Measurements from ENCODE around the gene MACROH2A2.
"Not testable (repeated sequence)": the region's sequence is repeated elsewhere in the genome, so short reads cannot be mapped to it uniquely, and the experiment has no call there.

MACROH2A2 gene

GRCh38 chr10:70034232-70034631 lies 18.4 kb upstream of the MACROH2A2 start:
- Histone ChIP-seq H3K4me2 (no peak overlapping the region), H3K4me1 (ENCODE audit: low read depth, poor library complexity, severe bottlenecking) (no peaks in the 10 kb centered on the region), H2AFZ (ENCODE audit: low read depth) (no peak overlapping the region), H3K27ac (no peak overlapping the region), H3K27me3 (ENCODE audit: insufficient read depth, low read depth) (no peaks in the 10 kb centered on the region), H3K9ac (no peak overlapping the region), H3K36me3 (ENCODE audit: insufficient read depth) (no peaks in the 10 kb centered on the region), H3K4me3 (IDR thresholded peaks at IDR 0.05; ENCODE audit: insufficient read depth, low read depth, low read length) (no peak overlapping the region), H3K79me2 (ENCODE audit: insufficient read depth, low read depth) (no peaks in the 10 kb centered on the region), H4K20me1 (ENCODE audit: insufficient read depth) (no peaks in the 10 kb centered on the region)
- TF ChIP-seq CTCF (conservative IDR thresholded peaks at IDR 0.05; ENCODE audit: low read depth, low read length) = no peak

DNA sequence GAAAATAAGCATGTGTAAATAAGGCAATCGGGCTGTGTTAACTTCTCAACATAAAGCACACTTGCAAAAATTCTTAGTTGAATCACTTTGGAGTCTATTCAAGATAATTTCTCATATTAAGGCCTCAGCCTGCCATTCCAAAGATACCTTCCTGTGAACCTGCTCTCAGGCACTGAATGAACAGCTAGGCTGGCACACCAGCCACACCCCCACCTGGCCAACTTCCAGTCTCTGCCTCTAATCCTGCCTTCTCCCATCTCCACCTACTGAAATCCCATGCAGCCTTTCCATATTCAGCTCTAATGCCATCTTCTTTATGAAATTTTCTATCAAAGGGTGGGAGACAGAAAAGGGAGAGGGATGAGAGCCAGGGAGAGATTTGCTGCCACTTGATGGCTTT lies 17.1 kb upstream of the MACROH2A2 start:
- Histone ChIP-seq H3K4me1 (ENCODE audit: low read depth, poor library complexity, severe bottlenecking) (no peaks in the 10 kb centered on the region), H3K4me2 (no peak overlapping the region), H3K27me3 (ENCODE audit: insufficient read depth, low read depth) (no peaks in the 10 kb centered on the region), H3K36me3 (ENCODE audit: insufficient read depth) (no peaks in the 10 kb centered on the region), H3K79me2 (ENCODE audit: insufficient read depth, low read depth) (no peaks in the 10 kb centered on the region), H2AFZ (ENCODE audit: low read depth) (no peak overlapping the region), H3K27ac (no peak overlapping the region), H3K9ac (no peak overlapping the region), H3K4me3 (IDR thresholded peaks at IDR 0.05; ENCODE audit: insufficient read depth, low read depth, low read length) (no peak overlapping the region), H4K20me1 (ENCODE audit: insufficient read depth) (no peaks in the 10 kb centered on the region)
- no peak for TF ChIP-seq CTCF (conservative IDR thresholded peaks at IDR 0.05; ENCODE audit: low read depth, low read length)

DNA sequence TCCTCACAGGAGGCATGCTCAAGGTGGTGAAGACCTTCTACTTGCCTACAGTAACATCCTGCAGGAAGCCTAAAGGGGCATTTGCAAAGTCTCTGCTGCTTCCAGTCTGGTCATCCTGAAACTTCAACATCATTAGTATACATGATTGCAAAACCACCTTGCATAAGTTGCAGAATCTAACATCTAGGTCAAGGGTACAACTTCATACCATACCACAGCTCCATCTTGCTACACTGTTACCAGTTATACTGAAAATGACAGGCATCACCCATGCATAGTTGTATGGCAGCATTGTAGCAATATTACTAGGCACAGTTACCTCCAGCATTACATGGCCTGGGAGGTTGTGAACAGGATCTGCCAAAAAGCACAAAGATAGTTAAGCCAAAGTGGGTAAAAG lies 13.7 kb upstream of the MACROH2A2 start:
- TF ChIP-seq CTCF (conservative IDR thresholded peaks at IDR 0.05; ENCODE audit: low read depth, low read length) = no peak

DNA sequence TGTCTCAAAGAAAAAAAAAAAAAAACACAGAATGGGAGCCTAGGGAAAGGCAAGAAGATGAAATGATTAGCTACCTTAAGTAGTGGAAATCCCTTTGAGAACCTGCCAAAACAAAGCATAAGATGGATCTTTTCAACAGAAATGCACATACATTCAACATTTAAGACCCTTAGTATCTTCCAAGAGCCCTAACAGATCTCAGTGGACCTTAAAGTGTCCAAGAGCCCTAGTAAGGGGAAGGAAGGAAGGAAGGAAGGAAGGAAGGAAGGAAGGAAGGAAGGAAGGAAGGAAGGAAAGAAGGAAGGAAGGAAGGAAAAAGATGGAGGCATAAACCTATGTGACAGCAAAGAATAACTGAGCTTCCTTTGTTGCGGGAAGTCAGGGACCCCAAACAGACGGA lies 11.6 kb upstream of the MACROH2A2 start:
- H3K79me2 ChIP-seq (ENCODE audit: insufficient read depth, low read depth) = no peaks in the 10 kb centered on the region
- no peak overlapping the region for H3K27ac ChIP-seq
- TF ChIP-seq CTCF (conservative IDR thresholded peaks at IDR 0.05; ENCODE audit: low read depth, low read length) = no peak
- H3K4me1 ChIP-seq (ENCODE audit: low read depth, poor library complexity, severe bottlenecking) = no peaks in the 10 kb centered on the region
- H3K4me3 ChIP-seq (IDR thresholded peaks at IDR 0.05; ENCODE audit: insufficient read depth, low read depth, low read length) = no peak overlapping the region
- H3K36me3 ChIP-seq (ENCODE audit: insufficient read depth) = no peaks in the 10 kb centered on the region
- H2AFZ ChIP-seq (ENCODE audit: low read depth) = no peak overlapping the region
- no peak overlapping the region for H3K4me2 ChIP-seq
- no peaks in the 10 kb centered on the region for H3K27me3 ChIP-seq (ENCODE audit: insufficient read depth, low read depth)
- H4K20me1 ChIP-seq (ENCODE audit: insufficient read depth) = no peaks in the 10 kb centered on the region
- H3K9ac ChIP-seq = no peak overlapping the region

More for the DNA sequence above, 13.7 kb upstream of the MACROH2A2 start:
- H3K4me1 ChIP-seq (ENCODE audit: low read depth, poor library complexity, severe bottlenecking) = no peaks in the 10 kb centered on the region
- H3K4me3 ChIP-seq (IDR thresholded peaks at IDR 0.05; ENCODE audit: insufficient read depth, low read depth, low read length) = no peak overlapping the region
- no peaks in the 10 kb centered on the region for H3K79me2 ChIP-seq (ENCODE audit: insufficient read depth, low read depth)
- no peaks in the 10 kb centered on the region for H3K36me3 ChIP-seq (ENCODE audit: insufficient read depth)
- H4K20me1 ChIP-seq (ENCODE audit: insufficient read depth) = no peaks in the 10 kb centered on the region
- no peak overlapping the region for H3K27ac ChIP-seq
- H3K9ac ChIP-seq = no peak overlapping the region
- H3K27me3 ChIP-seq (ENCODE audit: insufficient read depth, low read depth) = no peaks in the 10 kb centered on the region
- H2AFZ ChIP-seq (ENCODE audit: low read depth) = no peak overlapping the region
- H3K4me2 ChIP-seq = no peak overlapping the region

DNA sequence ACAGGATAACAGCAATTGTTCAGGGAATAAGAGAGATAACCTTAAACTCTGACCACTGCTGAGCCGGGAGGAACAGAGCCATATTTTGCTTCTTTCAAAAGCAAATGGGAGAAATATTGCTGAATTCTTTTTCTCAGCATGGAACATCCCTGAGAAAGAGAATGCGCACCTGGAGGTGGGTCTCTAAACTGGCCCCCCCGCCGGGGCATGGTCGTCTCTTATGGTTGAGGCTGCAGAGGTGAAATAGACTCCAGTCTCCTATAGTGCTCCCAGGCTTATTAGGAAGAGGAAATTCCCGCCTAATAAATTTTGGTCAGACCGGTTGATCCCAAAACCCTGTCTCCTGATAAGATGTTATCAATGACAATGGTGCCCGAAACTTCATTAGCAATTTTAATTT lies 10.9 kb upstream of the MACROH2A2 start:
- not testable (repeated sequence) for H3K27me3 ChIP-seq (ENCODE audit: insufficient read depth, low read depth); H3K4me2 ChIP-seq; H3K4me3 ChIP-seq (IDR thresholded peaks at IDR 0.05; ENCODE audit: insufficient read depth, low read depth, low read length); H2AFZ ChIP-seq (ENCODE audit: low read depth); H3K4me1 ChIP-seq (ENCODE audit: low read depth, poor library complexity, severe bottlenecking); H3K27ac ChIP-seq; H3K9ac ChIP-seq; H3K79me2 ChIP-seq (ENCODE audit: insufficient read depth, low read depth); H4K20me1 ChIP-seq (ENCODE audit: insufficient read depth); H3K36me3 ChIP-seq (ENCODE audit: insufficient read depth)

- not testable (repeated sequence) for H3K9ac ChIP-seq; H4K20me1 ChIP-seq (ENCODE audit: insufficient read depth); H3K4me3 ChIP-seq (IDR thresholded peaks at IDR 0.05; ENCODE audit: insufficient read depth, low read depth, low read length); H3K79me2 ChIP-seq (ENCODE audit: insufficient read depth, low read depth); H3K4me2 ChIP-seq; H3K4me1 ChIP-seq (ENCODE audit: low read depth, poor library complexity, severe bottlenecking); H2AFZ ChIP-seq (ENCODE audit: low read depth); H3K36me3 ChIP-seq (ENCODE audit: insufficient read depth); H3K27me3 ChIP-seq (ENCODE audit: insufficient read depth, low read depth); H3K27ac ChIP-seq
Measured at GRCh38 chr10:70047066-70047465, 5.6 kb upstream of the MACROH2A2 start.

Data from KMS-11 (cell line).